Right lung (tissue), 5 donors: Measurements from ENCODE around the gene TTI1. TPM values are rescaled to one million over a fixed set of nuclear protein-coding genes. Genes with fewer than 3 reads are reported as not detected.
"Not testable (repeated sequence)": the region's sequence is repeated elsewhere in the genome, so short reads cannot be mapped to it uniquely, and the experiment has no call there.

Experiments
- DNase-seq, 2 donors: peaks; one replicate each; pipeline ENCODE4 v3.0.0-alpha.2; 2013
- polyA plus RNA-seq, 5 donors: library from polyadenylated mRNA; unstranded; fragments of 120-200 nt; gene quantifications; one replicate each; pipeline versions ENCODE4 v1.2.1 to v1.2.3, GENCODE V29; 2013; ENCODE audit warnings: inconsistent platforms in 1 of 5, low replicate concordance in 1 of 5; ENCODE audit not compliant: insufficient read length in 5 of 5, insufficient read depth in 1 of 5

Gene TTI1
- polyA plus RNA-seq, 5 donors = 24.2 to 31.2 (median 29.5) TPM

- DNase-seq = no peak
These were observed 63.1 kb downstream of the TTI1 start for GRCh38 chr20:37969949-37970855.

- DNase-seq = no peak
These were observed 64.3 kb downstream of the TTI1 start for GRCh38 chr20:37968841-37969401.

GRCh38 chr20:37963483-37963882 is 69.8 kb downstream of the TTI1 start:
- DNase-seq = not testable (repeated sequence)

- DNase-seq = no peak
These were observed 72.2 kb downstream of the TTI1 start for GRCh38 chr20:37961066-37961465.

DNA sequence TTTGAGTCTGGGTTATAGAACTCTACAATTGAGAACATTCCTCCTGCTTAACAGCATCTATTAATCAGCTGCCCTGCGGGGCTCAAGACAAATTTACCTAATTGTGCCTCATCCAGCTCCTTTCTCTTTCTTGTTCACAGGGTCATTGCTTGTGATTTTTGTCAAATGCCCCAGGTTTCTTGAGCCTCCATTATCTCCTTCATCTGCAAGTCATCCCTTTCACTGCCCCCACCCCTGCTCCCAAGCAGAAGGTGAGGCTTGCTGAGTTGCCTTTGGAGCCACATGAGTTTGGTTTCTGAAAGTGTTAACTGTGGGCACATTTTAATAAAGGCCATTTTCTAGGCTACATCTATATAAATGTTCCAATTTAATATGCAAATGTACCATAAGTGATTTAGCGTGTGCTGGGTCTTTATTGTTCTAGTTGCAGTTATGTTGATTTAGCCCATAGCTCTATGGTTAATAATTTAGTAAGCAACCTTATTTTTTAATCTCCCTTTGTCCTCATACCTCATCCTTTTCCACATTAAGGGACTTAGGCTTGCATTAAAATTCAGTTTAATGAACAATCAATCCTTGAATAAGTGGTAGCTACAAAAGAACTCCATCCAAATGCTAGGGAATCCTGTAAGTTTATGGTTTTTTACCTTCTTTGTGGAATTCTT is 74.3 kb downstream of the TTI1 start:
- no peak for DNase-seq

- DNase-seq = no peak
These were observed 77.1 kb downstream of the TTI1 start for GRCh38 chr20:37956107-37956585.

DNA sequence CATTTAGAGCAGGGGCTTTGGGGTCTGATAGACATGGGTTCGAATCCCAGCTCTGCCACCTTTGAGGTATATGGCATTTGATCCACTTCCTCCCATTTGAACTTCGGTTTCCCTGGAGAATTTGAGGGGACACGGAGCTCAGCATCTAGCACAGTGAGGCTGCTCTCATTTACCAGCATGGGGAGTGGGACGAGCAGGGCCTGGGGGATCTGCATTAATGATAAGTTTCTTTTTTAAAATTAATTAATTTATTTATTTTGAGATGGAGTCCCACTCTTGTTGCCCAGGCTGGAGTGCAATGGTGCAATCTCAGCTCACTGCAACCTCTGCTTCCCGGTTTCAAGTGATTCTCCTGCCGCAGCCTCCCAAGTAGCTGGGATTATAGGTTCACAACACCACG is 77.7 kb downstream of the TTI1 start:
- no peak for DNase-seq

DNA sequence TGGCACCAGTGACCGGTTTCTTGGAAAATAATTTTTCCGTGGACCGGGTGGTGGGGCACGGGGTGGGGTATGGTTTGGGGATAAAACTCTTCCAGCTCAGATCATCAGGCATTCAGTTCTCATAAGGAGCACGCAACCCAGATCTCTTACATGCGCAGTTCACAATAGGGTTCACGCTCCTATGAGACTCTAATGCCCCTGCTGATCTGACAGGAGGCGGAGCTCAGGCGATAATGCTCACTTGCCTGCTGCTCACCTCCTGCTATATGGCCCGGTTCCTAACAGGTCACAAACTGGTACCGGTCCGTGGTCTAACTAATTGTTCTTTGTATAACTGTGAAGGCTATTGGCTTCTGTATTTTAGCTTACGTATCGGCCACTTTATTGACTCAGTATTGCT is 78.6 kb downstream of the TTI1 start:
- DNase-seq = no peak

DNA sequence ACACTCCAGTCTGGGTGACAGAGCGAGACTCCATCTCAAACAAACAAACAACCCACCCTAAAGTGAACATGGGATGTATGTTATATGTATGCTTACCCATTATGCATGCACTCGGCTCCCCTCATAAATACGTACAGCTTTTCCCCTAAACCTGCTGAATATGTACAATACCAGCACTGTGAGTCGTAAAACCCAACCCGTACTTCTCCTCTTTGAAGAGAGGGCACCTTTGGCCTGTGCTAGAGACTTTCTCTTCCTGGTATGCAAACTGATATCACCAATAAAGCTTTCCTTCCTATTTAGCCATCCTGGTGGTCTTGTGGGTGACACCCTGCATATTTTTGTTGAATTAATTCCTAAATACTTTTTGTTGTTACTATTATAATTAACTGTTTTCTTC is 79.1 kb downstream of the TTI1 start:
- DNase-seq = no peak

- no peak for DNase-seq
These were observed 84.3 kb downstream of the TTI1 start for GRCh38 chr20:37948956-37949355.

GRCh38 chr20:37947943-37948342 is 85.3 kb downstream of the TTI1 start:
- no peak for DNase-seq

GRCh38 chr20:37946946-37947345 is 86.3 kb downstream of the TTI1 start:
- no peak for DNase-seq

DNA sequence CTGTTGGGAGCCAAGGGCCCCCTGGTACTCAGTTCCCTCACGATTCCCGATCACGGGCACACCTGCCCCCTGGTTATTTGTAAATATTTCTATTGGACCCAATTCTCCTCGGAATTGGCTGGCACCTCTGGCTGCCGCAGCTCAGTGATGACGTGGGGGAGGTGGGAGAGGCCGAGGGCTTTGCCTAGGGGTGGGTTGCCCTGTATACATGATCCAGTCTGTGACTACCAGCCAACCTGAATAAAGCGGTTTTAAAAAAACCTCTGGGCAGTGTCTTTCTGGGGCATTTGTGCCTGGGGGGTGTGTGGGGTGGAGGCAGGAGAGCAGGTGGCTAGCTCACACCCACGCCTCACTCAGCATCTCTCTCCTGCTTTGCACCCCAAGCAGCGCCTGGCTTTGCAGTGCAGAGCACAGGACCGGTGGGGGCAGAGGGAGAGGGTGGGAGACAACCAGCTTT is 88.1 kb downstream of the TTI1 start:
- no peak for DNase-seq

DNA sequence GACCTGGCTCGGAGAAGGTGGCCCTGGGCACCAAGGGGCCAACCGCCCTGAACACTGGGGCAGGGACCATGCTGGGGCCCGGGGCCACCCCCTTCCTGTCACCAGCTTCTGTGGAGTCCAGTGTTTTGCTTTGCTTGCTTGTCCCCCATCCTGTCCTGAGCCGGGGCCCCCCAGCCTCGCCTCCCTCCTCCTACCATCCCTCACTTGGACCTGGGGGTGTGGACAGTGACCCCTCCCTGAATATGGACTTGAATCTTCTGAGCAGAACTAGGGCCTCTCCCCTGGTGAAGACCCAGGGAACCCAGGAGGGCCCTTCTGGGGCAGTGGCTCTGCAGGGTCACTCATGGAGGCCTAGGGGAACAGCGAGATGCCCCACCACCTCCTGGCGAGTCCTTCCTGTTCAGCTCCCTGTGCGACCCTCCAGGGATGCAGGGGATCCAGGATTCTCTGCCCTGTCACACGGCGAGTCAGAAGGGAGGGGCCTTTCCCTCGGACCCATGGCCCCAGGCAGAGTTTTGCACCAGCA is 88.7 kb downstream of the TTI1 start:
- DNase-seq = no peak

DNA sequence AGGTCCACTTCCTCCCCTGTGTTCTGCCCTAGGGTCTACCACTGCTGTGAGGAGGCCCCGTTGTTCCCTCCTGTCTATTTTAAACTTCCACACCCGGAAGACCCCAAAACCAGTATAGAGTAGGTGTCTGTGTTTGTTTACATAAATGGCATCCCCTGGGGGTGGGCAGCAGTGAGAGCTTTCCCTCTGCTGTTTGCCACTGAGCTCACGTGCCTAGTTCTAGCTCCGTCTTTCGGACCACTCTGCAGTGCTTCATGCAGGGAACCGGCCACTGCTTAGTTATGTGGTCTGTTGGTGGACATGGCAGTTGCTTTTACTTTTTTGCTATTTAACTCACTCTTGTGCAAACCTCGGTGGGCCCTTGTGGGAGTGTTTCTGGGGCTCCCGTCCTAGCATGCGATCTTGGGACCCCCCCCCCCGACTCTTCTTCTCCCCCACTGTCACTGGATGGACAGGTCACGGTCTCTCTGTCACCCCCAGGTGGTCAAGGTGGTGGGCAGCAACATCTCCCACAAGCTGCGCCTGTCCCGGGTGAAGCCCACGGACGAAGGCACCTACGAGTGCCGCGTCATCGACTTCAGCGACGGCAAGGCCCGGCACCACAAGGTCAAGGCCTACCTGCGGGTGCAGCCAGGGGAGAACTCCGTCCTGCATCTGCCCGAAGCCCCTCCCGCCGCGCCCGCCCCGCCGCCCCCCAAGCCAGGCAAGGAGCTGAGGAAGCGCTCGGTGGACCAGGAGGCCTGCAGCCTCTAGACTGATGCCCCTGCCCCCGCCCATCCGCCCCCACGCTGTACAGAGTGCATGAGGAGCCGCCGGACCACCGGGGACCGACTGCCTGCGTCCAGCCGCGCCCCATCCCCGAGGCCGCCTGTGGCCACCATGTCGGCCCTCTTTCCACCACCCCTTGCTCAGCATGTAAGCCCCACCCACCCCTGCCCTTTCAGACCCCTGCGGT is 89.5 kb downstream of the TTI1 start:
- no peak for DNase-seq

- no peak for DNase-seq
These were observed 90.2 kb downstream of the TTI1 start for GRCh38 chr20:37943033-37943432.

- no peak for DNase-seq
These were observed 91.3 kb downstream of the TTI1 start for GRCh38 chr20:37941992-37942391.

- no peak for DNase-seq
These were observed 91.9 kb downstream of the TTI1 start for GRCh38 chr20:37941332-37941731.

DNA sequence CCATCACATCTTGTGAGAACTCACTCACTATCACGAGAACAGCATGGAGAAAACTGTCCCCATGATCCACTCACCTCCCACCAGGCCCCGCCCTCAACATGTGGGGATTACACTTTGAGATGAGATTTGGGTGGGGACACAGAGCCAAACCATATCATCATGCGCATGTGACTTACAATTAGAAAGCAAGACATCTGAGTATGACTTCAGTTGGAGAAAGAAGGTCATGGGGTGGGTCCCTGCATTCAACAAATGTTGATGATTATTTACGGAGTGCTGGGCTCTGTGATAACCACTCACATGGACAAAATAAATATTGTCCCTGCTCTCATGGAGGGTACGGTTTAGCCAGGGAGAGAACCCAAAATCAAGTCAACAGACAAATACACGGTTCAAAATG is 92.4 kb downstream of the TTI1 start:
- DNase-seq = no peak

DNA sequence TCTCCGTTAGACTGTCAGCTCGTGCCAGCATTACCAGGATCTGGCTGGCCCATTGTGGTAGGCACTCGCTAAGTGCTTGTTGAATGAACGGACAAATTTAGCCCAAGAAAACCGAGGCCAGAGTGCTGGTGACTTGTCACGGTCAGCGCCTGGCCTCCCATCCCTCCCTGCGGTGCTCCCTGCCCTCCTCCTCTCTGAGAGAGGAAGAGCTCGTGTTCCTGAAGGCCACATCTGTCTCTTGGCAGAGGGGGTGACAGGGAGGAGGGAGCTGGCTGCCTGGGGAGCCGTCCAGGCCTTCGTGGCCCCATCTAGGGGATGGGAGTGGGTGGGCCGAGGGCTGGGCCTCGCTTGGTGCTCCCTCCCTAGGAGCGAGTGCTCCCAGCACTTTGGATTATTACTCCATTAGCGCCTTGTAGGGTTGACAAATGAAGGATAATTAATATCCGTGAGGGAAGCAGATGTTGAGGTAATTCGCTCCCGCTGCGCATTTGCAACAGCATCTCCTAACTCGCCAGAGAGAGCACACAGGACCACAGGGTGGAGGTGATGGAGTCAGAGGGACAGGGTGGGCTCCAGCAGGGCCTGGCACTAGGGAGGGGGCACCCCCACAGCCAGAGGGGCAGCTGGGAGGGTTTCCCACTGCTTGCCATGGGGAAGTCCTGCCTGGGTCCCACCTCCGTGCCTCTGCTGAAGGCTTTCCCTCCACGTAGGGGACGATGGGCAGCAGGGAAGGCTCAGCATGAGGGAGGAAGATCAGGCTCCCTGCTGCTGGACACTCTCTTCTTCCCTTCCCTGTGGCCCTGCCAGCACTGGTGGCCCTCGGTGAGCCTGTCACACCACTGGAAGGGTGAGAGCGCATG is 93.3 kb downstream of the TTI1 start:
- no peak for DNase-seq
